Tibial nerve (tissue), 4 donors: Measurements from ENCODE around the gene PPOX. TPM values are rescaled to one million over a fixed set of nuclear protein-coding genes. Genes with fewer than 3 reads are reported as not detected.

Source experiments
- DNase-seq, 2 donors: peaks; one replicate each; pipeline ENCODE4 v3.0.0-alpha.2; 2019; ENCODE audit warnings: low spot score in 2 of 2
- H3K27ac ChIP-seq, 4 donors: fragments of 200-600 bp; sonication (generic) in 3 of 4; one replicate each; pipeline ENCODE4 v1.5.1; 2017 to 2019; ENCODE audit warnings: mild to moderate bottlenecking in 1 of 4
- H3K27me3 ChIP-seq, 2 donors: fragments of 200-600 bp; sonication (generic) in 1 of 2; one replicate each; pipeline versions ENCODE4 v1.5.1 to v1.6.0; 2017 to 2019
- H3K36me3 ChIP-seq, 3 donors: fragments of 200-600 bp; sonication (generic); one replicate each; pipeline ENCODE4 v1.5.1; 2018 to 2019
- H3K4me1 ChIP-seq, 4 donors: fragments of 200-600 bp; sonication (generic) in 3 of 4; one replicate each; pipeline ENCODE4 v1.5.1; 2017 to 2019
- H3K4me3 ChIP-seq, 4 donors: fragments of 200-600 bp; sonication (generic) in 3 of 4; one replicate each; pipeline ENCODE4 v1.5.1; 2017 to 2019; ENCODE audit warnings: mild to moderate bottlenecking in 1 of 4, moderate library complexity in 1 of 4
- H3K9me3 ChIP-seq, 4 donors: fragments of 200-600 bp; sonication (generic) in 3 of 4; one replicate each; pipeline ENCODE4 v1.5.1; 2017 to 2019
- EP300 ChIP-seq, 2 donors: sonication (generic); formaldehyde crosslinking; IDR thresholded peaks; one replicate each; pipeline ENCODE4 v1.6.1; 2017; ENCODE audit warnings: antibody characterized with exemption in 2 of 2, mild to moderate bottlenecking in 1 of 2
- POLR2A ChIP-seq, 2 donors: fragments of 450-650 bp; IDR thresholded peaks; one replicate each; pipeline ENCODE4 v1.6.1; 2017; ENCODE audit warnings: antibody characterized with exemption in 2 of 2, mild to moderate bottlenecking in 2 of 2, moderate library complexity in 2 of 2
- WGBS, 2 donors: methylation state at CpG; one replicate each; pipeline ENCODE4 v1.1.5; 2018; 5-methylcytosine and 5-hydroxymethylcytosine counted together
- total RNA-seq, 4 donors: library from RNA; depleted of rRNA; stranded (reverse); fragments of >200 nt; gene quantifications; one replicate each; pipeline ENCODE4 v1.1.0, GENCODE V29; 2016
- TF ChIP-seq, protein P1 (sequence below), 5 experiments: fragments of 200-600 bp in 3 of 5; fragments of 450-650 bp in 2 of 5; sonication (generic) in 3 of 5; IDR thresholded peaks; one replicate each; pipeline ENCODE4 v1.5.1; 2016 to 2019; ENCODE audit warnings: antibody characterized with exemption in 5 of 5, mild to moderate bottlenecking in 3 of 5, moderate library complexity in 2 of 5

PPOX gene
- total RNA-seq, 4 donors from 2014 or later: 25.6 to 39.3 (median 26.5) TPM

GRCh38 chr1:161198897-161199431 lies 32.7 kb downstream of the PPOX start, which contains the start of gene ADAMTS4:
Gene ADAMTS4 (minus strand): TSS chr1:161199054. CDS start chr1:161198627, 427 bp downstream.
- peak within 1 kb of the TSS; percentile 10 to 50 (median 30) for H3K4me3 ChIP-seq
- peaks cover 7 to 90% (median 75%) of the 10 kb centered on the region in 4 donors for H3K4me1 ChIP-seq
- 12 to 17% methylated on average over 11 of the region's 11 CpGs for WGBS, 2 donors
- peaks cover 0 to 6% (median 0%) of the 10 kb centered on the region in 3 donors for H3K36me3 ChIP-seq
- TF ChIP-seq POLR2A (IDR thresholded peaks at IDR 0.05): peak; percentile 37 to 48
- TF ChIP-seq EP300 (IDR thresholded peaks at IDR 0.05): peak in 1 of 2 donors; percentile 85
- TF ChIP-seq, protein P1, sequence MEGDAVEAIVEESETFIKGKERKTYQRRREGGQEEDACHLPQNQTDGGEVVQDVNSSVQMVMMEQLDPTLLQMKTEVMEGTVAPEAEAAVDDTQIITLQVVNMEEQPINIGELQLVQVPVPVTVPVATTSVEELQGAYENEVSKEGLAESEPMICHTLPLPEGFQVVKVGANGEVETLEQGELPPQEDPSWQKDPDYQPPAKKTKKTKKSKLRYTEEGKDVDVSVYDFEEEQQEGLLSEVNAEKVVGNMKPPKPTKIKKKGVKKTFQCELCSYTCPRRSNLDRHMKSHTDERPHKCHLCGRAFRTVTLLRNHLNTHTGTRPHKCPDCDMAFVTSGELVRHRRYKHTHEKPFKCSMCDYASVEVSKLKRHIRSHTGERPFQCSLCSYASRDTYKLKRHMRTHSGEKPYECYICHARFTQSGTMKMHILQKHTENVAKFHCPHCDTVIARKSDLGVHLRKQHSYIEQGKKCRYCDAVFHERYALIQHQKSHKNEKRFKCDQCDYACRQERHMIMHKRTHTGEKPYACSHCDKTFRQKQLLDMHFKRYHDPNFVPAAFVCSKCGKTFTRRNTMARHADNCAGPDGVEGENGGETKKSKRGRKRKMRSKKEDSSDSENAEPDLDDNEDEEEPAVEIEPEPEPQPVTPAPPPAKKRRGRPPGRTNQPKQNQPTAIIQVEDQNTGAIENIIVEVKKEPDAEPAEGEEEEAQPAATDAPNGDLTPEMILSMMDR (IDR thresholded peaks at IDR 0.05): no peak
- DNase-seq: peak in 1 of 2 donors; percentile 50
- H3K27ac ChIP-seq: peak within 1 kb of the TSS; percentile 95 to 98 (median 96)
- H3K9me3 ChIP-seq: no peaks in the 10 kb centered on the region
- H3K27me3 ChIP-seq: no peaks in the 10 kb centered on the region

GRCh38 chr1:161199506-161200139 lies 33.4 kb downstream of the PPOX start:
- Histone ChIP-seq H3K27me3 (no peaks in the 10 kb centered on the region), H3K4me1 (peaks cover 7 to 90% (median 73%) of the 10 kb centered on the region in 4 donors), H3K36me3 (peaks cover 0 to 12% (median 0%) of the 10 kb centered on the region in 3 donors), H3K9me3 (no peaks in the 10 kb centered on the region), H3K27ac (peak overlapping the region; percentile 95 to 98 (median 96)), H3K4me3 (peak overlapping the region in 1 of 4 donors; percentile 50)
- TF ChIP-seq, protein P1 (IDR thresholded peaks at IDR 0.05): no peak
- no peak for TF ChIP-seq POLR2A (IDR thresholded peaks at IDR 0.05)
- 23 to 29% methylated on average over 5 of the region's 5 CpGs for WGBS, 2 donors
- DNase-seq: no peak

GRCh38 chr1:161200421-161200991 lies 34.3 kb downstream of the PPOX start:
- Histone ChIP-seq H3K9me3 (no peaks in the 10 kb centered on the region), H3K27me3 (no peaks in the 10 kb centered on the region), H3K4me1 (peaks cover 7 to 90% (median 66%) of the 10 kb centered on the region in 4 donors), H3K27ac (peak overlapping the region; percentile 95 to 98 (median 96)), H3K36me3 (peaks cover 0 to 19% (median 0%) of the 10 kb centered on the region in 3 donors), H3K4me3 (peak overlapping the region in 2 of 4 donors; percentile 81 to 82)
- WGBS, 2 donors: 29 to 37% methylated on average over 5 of the region's 5 CpGs
- DNase-seq: no peak
- no peak for TF ChIP-seq EP300 (IDR thresholded peaks at IDR 0.05)
- no peak for TF ChIP-seq POLR2A (IDR thresholded peaks at IDR 0.05)
- TF ChIP-seq, protein P1 (IDR thresholded peaks at IDR 0.05): no peak

- peak in 1 of 2 donors; percentile 80 for DNase-seq
- Histone ChIP-seq H3K27ac (peak overlapping the region; percentile 95 to 98 (median 96)), H3K4me3 (peak overlapping the region; percentile 36 to 82 (median 79)), H3K4me1 (peaks cover 7 to 90% (median 62%) of the 10 kb centered on the region in 4 donors), H3K36me3 (peaks cover 0 to 26% (median 0%) of the 10 kb centered on the region in 3 donors), H3K9me3 (no peaks in the 10 kb centered on the region), H3K27me3 (no peaks in the 10 kb centered on the region)
- WGBS, 2 donors: 5 to 18% methylated on average over 13 of the region's 13 CpGs
- TF ChIP-seq EP300 (IDR thresholded peaks at IDR 0.05): peak in 1 of 2 donors; percentile 12
- TF ChIP-seq POLR2A (IDR thresholded peaks at IDR 0.05): no peak
- TF ChIP-seq, protein P1 (IDR thresholded peaks at IDR 0.05): no peak
Observed at GRCh38 chr1:161200992-161201835, 35.0 kb downstream of the PPOX start.
